Stimulated activated CD8-positive, alpha-beta memory T cell treated with anti-CD3 and anti-CD28 coated beads, Interleukin-12 subunit alpha, Interleukin-12 subunit beta, amount 100 ng/mL, for 24 hours (primary cell): Measurements from ENCODE around the gene CELF6.
"Not testable (repeated sequence)": the region's sequence is repeated elsewhere in the genome, so short reads cannot be mapped to it uniquely, and the experiment has no call there.

Experiments
- DNase-seq: peaks from one replicate; pipeline ENCODE4 v3.0.0-alpha.2; 2020; ENCODE audit errors: extremely low read depth

The CELF6 gene

DNA sequence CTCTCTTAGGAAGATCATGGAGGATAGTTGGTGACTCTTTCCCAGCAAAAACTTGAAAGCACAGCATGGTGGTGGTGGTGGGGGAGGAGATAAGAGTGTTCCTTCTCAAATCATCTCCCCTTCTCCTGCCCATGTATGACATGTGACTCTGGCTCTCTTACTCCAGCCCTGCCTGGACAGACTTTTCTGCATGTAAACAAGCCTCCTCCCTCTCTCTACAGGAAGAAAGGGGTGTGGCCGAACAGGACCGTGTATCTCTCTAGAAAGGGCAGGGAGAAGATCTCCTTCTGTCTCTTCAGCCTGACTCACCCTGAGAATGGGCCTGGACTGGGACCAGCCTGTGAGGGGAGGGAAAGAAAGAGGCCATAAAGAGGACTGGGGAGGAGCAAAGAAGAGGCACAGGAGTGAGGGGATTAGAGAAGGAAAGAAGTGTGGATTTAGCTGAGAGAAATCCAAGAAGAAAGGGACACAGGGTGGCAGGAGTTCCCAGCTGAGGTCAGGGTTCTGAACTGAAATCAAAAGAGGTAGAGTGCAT, 1.5 kb downstream of the CELF6 start:
- DNase-seq = no peak

- no peak for DNase-seq
Measured at GRCh38 chr15:72315706-72316370, 4.1 kb downstream of the CELF6 start.

DNA sequence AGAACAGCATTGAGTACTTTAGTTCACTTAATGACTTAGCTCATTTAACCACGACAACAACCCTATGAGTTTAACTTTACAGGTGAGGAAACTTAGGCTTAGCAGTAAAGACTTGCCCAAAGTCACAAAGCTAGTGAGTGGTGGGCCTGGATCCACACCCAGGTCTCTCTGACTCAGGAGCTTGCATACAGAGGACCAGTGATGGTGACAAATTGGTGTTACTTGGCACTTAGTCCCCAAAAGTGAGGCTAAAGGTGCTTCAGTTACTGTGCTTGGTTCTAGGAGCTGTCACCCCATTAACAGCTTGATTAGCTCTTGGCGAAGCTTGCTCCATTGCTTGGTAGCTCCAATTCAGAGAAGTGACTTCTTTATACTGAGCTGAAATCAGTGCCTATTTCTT, 6.1 kb downstream of the CELF6 start:
- no peak for DNase-seq

DNA sequence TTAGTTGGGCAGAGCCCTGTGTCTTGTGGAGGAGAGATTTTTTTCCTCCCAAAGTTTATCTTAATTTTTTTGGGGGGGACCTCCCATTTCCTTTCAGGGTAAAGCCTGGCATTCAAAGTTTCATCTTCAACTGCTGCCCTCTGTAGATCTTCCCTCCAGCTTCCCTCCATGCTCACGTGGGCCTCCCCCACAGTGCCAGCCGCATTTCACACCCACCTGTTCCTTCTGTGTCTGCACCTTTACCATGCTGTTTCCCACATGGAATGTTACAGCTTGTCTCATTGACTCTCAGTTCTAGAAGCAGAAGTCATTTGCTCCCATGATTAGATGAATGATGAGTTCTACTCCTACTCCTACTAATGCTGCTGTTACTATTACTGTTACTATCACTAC, 6.5 kb downstream of the CELF6 start:
- DNase-seq = no peak

DNA sequence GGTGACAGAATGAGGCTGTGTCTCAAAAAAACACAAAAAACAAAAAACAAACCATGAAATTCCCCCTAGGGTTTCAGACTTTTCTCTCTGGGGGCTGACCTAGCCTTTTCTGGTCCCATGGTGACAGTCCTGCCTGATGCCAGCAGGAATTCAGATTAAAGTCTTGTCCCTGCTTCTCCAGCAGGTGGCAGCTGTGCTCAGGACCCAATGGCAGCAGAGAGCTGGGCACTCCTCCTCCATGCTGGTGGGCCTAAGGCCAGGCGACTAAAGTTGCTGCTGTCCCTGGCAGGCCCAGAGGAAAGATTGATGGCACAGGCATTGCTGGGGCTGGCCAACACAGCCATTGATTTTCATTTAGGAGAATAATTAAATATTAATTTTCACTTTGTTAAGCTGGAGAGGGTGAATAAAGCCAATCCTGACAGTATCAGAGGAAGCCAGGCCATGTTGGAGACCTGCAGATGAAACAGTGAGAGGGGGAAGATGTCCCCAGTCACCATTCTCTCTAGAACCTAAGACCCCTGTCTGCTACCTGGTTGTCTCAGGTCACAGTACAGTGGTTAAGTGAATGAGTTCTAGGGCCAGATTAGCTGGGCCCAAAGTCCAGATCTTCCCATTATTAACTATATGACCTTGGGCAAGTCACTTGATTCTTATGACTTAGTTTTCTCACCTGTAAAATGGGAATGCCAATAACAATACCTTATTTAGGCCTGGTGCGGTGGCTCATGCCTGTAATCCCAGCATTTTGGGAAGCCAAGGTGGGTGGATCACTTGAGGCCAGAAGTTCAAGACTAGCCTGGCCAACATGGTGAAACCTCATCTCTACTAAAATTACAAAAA, 7.1 kb downstream of the CELF6 start:
- peak; percentile 19 for DNase-seq

GRCh38 chr15:72307026-72307425, 12.9 kb downstream of the CELF6 start:
- DNase-seq = no peak

- DNase-seq = no peak
Measured at GRCh38 chr15:72306211-72306785, 13.7 kb downstream of the CELF6 start.

DNA sequence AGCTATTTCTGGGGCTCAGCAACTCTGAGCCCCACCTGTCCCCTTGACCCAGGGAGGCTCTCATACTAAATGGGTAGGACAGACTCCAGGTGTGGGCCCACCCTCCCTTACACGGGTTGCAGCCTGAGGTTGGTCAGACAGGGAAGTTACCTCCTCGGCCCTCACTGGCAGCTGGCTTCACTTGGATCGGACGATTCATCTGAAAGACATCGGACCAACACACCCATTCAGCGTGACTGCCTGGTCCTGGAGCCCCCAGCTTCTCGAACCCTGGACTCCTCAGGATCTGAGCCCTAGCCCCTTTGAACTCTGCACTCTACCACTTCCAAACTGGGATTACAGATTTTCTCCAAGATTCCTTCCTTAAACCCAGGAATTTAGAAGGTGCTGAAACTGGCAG, 15.4 kb downstream of the CELF6 start:
- no peak for DNase-seq

DNA sequence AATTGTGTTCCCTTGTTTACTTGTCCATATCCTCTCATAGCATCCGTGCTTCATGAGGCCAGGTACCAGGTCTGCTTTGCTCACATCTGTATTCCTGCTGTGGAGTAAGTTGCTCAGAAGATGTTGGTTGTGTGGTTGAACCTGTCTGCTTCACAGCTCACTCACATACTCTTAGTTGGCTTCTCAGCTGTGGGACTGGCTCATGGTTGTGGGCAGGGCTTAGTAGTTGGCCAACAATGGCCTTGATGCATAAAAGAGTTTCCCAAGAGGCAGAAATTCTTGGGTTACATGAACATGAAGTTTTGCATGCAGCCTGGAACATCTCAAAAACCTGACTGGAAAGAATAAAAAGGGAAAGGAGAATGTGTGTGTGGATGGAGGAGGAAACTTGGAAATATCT, 17.0 kb downstream of the CELF6 start:
- no peak for DNase-seq

DNA sequence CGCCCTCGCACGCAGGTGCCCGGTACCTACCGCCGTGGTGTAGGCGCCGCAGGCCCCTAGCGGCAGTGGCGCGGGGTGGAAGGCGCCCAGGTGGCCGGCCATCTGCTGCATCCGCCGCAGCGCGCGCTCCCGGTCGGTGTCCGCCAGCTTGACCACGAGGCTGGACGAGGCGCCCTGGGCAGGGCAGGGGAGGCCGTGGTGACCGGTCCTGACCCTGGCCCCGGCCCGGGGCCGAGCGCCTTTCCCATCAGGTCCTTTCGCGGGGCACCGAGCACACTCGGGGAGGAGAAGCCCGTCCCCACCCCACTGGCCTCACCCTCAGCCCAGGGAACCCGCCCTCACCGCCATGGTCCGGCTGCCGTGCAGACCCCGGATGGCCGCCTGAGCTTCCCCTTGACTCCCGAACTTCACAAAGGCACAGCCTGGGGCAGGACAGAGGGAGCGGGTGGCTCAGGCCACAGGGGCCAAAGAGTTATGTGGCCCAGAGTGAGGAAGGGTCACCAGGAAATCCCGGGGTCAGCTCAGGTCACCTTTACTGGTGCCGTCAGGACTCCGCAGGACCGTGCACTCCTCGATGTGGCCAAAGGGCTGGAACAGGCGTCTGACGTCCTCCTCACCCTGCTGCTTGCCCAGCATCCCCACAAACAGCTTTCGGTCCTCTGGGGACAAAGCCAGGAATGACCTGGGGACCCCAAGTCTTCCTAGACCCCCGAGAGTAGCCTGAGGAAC, 30.2 kb downstream of the CELF6 start:
- DNase-seq = no peak

DNA sequence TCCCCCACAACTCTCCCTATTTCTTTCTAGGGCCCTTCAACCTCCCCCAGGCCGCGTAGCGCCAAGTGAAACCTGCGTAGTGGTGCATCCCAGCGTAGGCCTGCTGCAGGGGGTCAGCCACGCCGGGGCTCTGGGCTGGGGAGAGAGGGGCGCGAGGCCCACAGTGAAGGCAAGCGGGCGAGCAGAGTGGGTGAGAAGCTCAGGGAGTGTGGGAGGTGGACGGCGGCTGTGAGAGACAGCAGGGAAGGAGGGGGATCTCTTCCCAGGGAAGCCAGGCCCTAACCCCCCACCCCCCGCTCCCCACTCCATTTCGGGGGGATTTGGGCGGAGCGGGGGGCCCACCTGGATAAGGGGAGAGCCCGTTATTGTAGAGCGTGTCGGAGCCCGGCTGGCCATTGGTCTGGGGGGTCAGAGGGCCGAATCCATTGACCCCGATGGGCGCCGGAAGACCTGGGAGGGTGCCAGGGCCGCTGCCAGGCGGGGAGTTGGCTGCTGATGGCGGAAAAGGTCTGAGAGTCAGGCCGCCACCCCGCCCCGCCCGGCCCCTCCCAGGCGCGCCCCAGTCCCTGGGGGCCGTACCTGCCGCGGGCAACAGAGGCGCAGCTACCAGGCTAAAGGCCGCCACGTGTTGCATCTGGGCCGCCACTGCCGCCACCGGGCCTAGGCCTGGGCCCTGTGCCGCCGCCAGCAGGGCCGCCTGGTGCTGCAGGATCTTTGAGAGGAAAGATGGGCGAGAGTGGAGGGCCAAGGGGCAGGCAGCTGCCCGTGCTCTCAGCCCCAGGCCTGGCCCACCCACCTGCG, 31.0 kb downstream of the CELF6 start:
- DNase-seq = no peak

DNA sequence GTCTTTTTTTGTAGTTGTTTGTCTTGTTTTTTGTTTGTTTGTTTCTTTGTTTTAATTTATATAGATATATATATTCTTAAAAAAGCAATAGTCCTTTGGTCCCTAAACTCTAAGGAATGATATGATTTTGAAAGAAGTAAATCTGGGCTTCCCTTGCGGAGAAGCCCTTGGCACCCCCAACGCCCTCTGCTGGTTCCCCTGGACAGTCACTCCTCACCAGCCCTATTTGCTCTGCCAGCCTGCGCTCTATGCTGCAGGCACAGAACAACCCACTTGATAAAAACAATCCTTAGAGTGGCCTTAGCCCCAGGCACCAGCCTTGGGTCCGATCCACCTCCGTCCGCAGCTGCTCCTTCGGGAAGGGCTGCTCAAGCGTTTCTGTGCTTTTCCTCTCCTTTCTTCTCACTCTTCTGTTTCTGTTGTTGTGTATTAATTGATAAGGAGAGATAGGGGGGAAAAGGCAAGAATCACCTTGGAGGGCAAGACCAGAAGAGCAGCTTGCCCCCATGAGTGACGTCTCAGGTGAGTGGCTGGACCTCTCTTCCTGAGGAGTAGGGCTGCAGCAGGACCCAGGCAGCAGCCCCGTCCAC, 33.9 kb downstream of the CELF6 start:
- DNase-seq = no peak

DNA sequence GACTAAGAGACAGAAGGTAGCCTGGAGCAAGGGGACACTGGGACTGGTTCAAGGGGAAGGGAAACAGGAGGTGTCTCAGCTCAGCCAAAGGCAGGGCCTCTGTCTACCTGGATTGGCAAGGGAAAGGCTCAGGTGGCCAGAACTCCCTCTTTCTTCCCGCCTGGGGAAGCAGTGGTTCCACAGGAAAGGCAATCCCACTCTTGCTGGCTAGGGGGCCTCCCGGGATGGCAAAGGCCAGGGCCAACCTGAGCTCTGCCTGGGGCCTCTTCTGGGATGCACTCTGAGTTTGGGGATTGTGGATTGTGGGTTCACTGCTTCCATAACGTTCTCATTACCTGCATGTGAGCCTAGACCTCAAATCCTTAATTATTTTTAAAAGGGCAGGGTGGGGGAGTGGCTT, 34.6 kb downstream of the CELF6 start:
- DNase-seq = no peak

- DNase-seq = no peak
Measured at GRCh38 chr15:72284781-72285180, 35.2 kb downstream of the CELF6 start.

DNA sequence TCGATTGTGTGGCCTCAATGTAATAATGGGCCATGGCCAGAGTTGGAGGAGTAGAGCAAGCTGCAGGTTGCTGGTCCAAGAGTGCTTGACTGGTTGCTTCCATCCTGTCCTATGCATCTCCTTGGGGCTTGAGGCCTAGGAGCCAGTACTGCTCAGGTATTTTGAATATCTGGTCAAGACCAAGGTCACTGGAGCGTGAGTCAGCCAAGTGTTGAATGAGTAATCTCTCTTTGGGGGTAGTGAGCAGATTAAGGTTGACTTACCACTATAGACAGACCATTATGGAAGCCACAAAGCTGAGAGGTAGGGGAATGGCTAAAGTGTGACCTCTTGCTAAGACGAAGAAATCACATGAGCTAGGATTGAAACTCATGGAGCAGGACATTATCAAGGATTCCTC, 38.2 kb downstream of the CELF6 start:
- no peak for DNase-seq

DNA sequence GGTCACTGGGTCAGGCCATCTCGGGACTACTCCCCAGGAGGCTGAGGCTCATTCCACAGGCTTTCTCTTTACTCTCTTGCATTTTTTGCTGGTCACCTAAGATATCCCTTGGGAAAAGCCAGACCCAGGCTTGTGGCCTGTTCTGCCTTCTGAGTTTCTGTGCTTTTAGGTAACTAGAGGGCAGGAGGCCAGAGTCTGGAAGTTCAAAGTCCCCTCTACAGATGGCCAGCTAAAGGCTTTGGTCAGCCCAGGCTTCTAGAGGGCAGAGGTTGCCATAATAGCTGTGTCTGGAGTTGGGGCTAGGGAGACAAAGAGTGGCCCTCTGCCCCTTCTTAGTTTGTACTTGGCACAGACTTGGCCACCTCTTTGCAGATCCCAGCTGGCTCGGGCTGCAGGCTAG, 39.2 kb downstream of the CELF6 start:
- DNase-seq = no peak

GRCh38 chr15:72278737-72279136, 41.2 kb downstream of the CELF6 start:
- no peak for DNase-seq

DNA sequence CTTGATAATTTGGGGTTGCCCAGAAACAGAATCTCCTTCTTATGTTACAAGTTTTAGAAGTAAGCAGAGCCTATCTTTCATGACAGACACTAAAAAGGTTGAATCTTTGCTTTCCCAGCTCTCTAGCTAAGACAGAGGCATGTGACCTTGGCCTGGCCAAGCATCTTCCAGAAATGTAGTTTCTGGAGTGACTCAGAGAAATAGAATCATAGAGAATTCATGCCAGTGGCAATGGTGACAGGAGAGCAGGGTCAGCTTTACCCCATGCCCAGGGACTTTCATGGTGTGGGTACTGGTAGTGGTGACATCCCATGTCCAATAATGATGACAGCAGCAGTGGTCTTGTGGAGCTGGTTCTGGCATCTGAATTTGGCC, 43.6 kb downstream of the CELF6 start:
- no peak for DNase-seq

GRCh38 chr15:72275635-72276325, 44.2 kb downstream of the CELF6 start:
- DNase-seq = not testable (repeated sequence)

GRCh38 chr15:72272997-72273352, 47.0 kb downstream of the CELF6 start:
- DNase-seq = no peak
